Measurements from ENCODE around the gene PTGS1. TPM values are rescaled to one million over a fixed set of nuclear protein-coding genes. Genes with fewer than 3 reads are reported as not detected.

Gene PTGS1
- total and polyA plus RNA-seq, 2 donors (not counting 1 experiment from before 2014, with no cell fraction given): 9.5 to 15.3 TPM

- H3K4me3 ChIP-seq (ENCODE audit: control extremely low read depth in 1 of 5, extremely low read depth in 1 of 5, insufficient read depth in 1 of 5, low read depth in 2 of 5, low read length in 4 of 5): no peak overlapping the region
- no peak for TF ChIP-seq EZH2 (IDR thresholded peaks at IDR 0.05; ENCODE audit: borderline replicate concordance, insufficient read depth, low read depth, low read length, poor library complexity, severe bottlenecking)
- TF ChIP-seq CTCF (IDR thresholded peaks at IDR 0.05): no peak
- H3K9me3 ChIP-seq (ENCODE audit: control extremely low read depth in 1 of 3, control insufficient read depth in 2 of 3, insufficient read depth in 1 of 3, low read length in 2 of 3): peaks cover 0 to 5% (median 0%) of the 10 kb centered on the region in 3 donors
- Mint-ChIP-seq H3K27ac (no peak overlapping the region), H3K4me1 (peaks cover 4% of the 10 kb centered on the region), H3K9me3 (ENCODE audit: insufficient read depth) (no peaks in the 10 kb centered on the region), H3K4me3 (no peak overlapping the region), H3K27me3 (peaks cover 4% of the 10 kb centered on the region)
- intact Hi-C loops (cut with micrococcal nuclease): no loop called here
- H4K20me1 ChIP-seq (ENCODE audit: control insufficient read depth, insufficient read depth, low read length, poor library complexity, severe bottlenecking): no peaks in the 10 kb centered on the region
- no peak overlapping the region for H3K4me2 ChIP-seq (replicated peaks; ENCODE audit: low read depth, low read length, poor library complexity, severe bottlenecking)
- no peak overlapping the region for H2AFZ ChIP-seq (ENCODE audit: insufficient read depth, low read depth, low read length, poor library complexity, severe bottlenecking)
- no CpG with 5 or more reads among the region's 8 CpGs for WGBS (ENCODE audit: insufficient coverage)
- DNase-seq: no peak
- no peak overlapping the region for H3K27ac ChIP-seq (ENCODE audit: low read length in 2 of 2)
- no peaks in the 10 kb centered on the region for H3K4me1 ChIP-seq (ENCODE audit: control insufficient read depth in 2 of 2, insufficient read depth in 2 of 2, low read length in 2 of 2)
- peaks cover 0 to 2% (median 0%) of the 10 kb centered on the region in 4 experiments for H3K27me3 ChIP-seq (replicated peaks in 1 of 4; ENCODE audit: control extremely low read depth in 1 of 4, control insufficient read depth in 3 of 4, insufficient read depth in 4 of 4, low read length in 3 of 4)
- POLR2A ChIA-PET: no interaction called here
- ATAC-seq (ENCODE audit: low read depth): no peak
- CTCF ChIA-PET: no interaction called here
- H3K79me2 ChIP-seq (ENCODE audit: control insufficient read depth, insufficient read depth, low read length): no peaks in the 10 kb centered on the region
- H3K36me3 ChIP-seq (replicated peaks in 1 of 2; ENCODE audit: control extremely low read depth in 1 of 2, control insufficient read depth in 1 of 2, extremely low read depth in 1 of 2, insufficient read depth in 2 of 2, low read length in 1 of 2): no peaks in the 10 kb centered on the region
- H3K9ac ChIP-seq (ENCODE audit: low read length): no peak overlapping the region
Observed at GRCh38 chr9:122401896-122402295, 31.1 kb downstream of the PTGS1 start.

- ChIA-PET CTCF (no interaction called here), POLR2A (no interaction called here)
- no peaks in the 10 kb centered on the region for H3K79me2 ChIP-seq (ENCODE audit: control insufficient read depth, insufficient read depth, low read length)
- H4K20me1 ChIP-seq (ENCODE audit: control insufficient read depth, insufficient read depth, low read length, poor library complexity, severe bottlenecking): no peaks in the 10 kb centered on the region
- H3K36me3 ChIP-seq (replicated peaks in 1 of 2; ENCODE audit: control extremely low read depth in 1 of 2, control insufficient read depth in 1 of 2, extremely low read depth in 1 of 2, insufficient read depth in 2 of 2, low read length in 1 of 2): no peaks in the 10 kb centered on the region
- H2AFZ ChIP-seq (ENCODE audit: insufficient read depth, low read depth, low read length, poor library complexity, severe bottlenecking): no peak overlapping the region
- H3K27ac ChIP-seq (ENCODE audit: low read length in 2 of 2): no peak overlapping the region
- H3K27me3 ChIP-seq (replicated peaks in 1 of 4; ENCODE audit: control extremely low read depth in 1 of 4, control insufficient read depth in 3 of 4, insufficient read depth in 4 of 4, low read length in 3 of 4): peaks cover 0 to 2% (median 0%) of the 10 kb centered on the region in 4 experiments
- Mint-ChIP-seq H3K4me3 (no peak overlapping the region), H3K27me3 (peaks cover 4% of the 10 kb centered on the region), H3K4me1 (peaks cover 4% of the 10 kb centered on the region), H3K9me3 (ENCODE audit: insufficient read depth) (no peaks in the 10 kb centered on the region), H3K27ac (peak overlapping the region; percentile 28)
- TF ChIP-seq CTCF (IDR thresholded peaks at IDR 0.05) (no peak), EZH2 (IDR thresholded peaks at IDR 0.05; ENCODE audit: borderline replicate concordance, insufficient read depth, low read depth, low read length, poor library complexity, severe bottlenecking) (no peak)
- no peaks in the 10 kb centered on the region for H3K4me1 ChIP-seq (ENCODE audit: control insufficient read depth in 2 of 2, insufficient read depth in 2 of 2, low read length in 2 of 2)
- H3K9ac ChIP-seq (ENCODE audit: low read length): no peak overlapping the region
- no peak for DNase-seq
- 41% methylated on average over 3 of the region's 3 CpGs for WGBS (ENCODE audit: insufficient coverage)
- intact Hi-C loops (cut with micrococcal nuclease): no loop called here
- no peak overlapping the region for H3K4me2 ChIP-seq (replicated peaks; ENCODE audit: low read depth, low read length, poor library complexity, severe bottlenecking)
- no peak overlapping the region for H3K4me3 ChIP-seq (ENCODE audit: control extremely low read depth in 1 of 5, extremely low read depth in 1 of 5, insufficient read depth in 1 of 5, low read depth in 2 of 5, low read length in 4 of 5)
- peaks cover 0 to 5% (median 0%) of the 10 kb centered on the region in 3 donors for H3K9me3 ChIP-seq (ENCODE audit: control extremely low read depth in 1 of 3, control insufficient read depth in 2 of 3, insufficient read depth in 1 of 3, low read length in 2 of 3)
- peak; percentile 47 for ATAC-seq (ENCODE audit: low read depth)
Observed at GRCh38 chr9:122402403-122402871, 31.6 kb downstream of the PTGS1 start.
